Astrocyte (in vitro differentiated cells and primary cell): ENCODE measurements around the gene ENO3.

ENCODE experiments used
- EZH2 ChIP-seq: IDR thresholded peaks from 2 replicates; pipeline ENCODE4 v1.6.1; 2012; ENCODE audit warnings: mild to moderate bottlenecking, low read length, inconsistent platforms; ENCODE audit not compliant: insufficient read depth
- TF ChIP-seq, protein P1 (sequence below): IDR thresholded peaks from 2 replicates; pipeline ENCODE4 v1.5.1; 2011; ENCODE audit warnings: low read depth, mild to moderate bottlenecking, inconsistent platforms, low read length, moderate library complexity; ENCODE audit not compliant: insufficient read depth

DNA sequence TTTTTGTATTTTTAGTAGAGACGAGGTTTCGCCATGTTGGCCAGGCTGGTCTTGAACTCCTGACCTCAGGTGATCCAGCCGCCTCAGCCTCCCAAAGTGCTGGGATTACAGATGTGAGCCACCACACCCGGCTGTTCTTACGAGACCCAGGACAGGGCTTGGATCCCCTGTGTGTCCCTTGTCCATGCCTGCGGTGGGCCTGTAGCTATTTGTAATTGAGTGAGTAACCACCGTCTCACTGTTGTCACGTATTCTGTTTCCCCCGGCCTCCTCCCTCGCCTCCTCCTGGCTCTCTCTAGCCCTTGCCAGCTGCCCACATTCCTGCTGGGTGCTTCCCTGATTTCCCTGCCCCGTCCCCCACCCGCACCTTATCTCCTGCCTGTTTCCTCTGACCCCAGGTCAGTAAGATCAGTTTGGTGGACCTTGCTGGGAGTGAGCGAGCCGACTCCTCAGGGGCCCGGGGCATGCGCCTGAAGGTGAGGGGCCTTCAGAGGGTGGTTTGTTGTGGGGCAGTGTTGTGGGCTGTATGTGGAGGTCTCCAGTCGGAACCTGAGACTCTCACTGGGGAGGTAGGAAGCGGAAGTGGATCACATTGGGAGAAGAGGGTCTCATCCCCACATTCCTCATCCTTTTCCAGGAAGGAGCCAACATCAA, 52.4 kb downstream of the ENO3 start:
- TF ChIP-seq, protein P1, sequence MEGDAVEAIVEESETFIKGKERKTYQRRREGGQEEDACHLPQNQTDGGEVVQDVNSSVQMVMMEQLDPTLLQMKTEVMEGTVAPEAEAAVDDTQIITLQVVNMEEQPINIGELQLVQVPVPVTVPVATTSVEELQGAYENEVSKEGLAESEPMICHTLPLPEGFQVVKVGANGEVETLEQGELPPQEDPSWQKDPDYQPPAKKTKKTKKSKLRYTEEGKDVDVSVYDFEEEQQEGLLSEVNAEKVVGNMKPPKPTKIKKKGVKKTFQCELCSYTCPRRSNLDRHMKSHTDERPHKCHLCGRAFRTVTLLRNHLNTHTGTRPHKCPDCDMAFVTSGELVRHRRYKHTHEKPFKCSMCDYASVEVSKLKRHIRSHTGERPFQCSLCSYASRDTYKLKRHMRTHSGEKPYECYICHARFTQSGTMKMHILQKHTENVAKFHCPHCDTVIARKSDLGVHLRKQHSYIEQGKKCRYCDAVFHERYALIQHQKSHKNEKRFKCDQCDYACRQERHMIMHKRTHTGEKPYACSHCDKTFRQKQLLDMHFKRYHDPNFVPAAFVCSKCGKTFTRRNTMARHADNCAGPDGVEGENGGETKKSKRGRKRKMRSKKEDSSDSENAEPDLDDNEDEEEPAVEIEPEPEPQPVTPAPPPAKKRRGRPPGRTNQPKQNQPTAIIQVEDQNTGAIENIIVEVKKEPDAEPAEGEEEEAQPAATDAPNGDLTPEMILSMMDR, result no peak
- TF ChIP-seq EZH2, result no peak
